Esophagus squamous epithelium (tissue), 5 donors: ENCODE results near the gene DDX59. TPM values are rescaled to one million over a fixed set of nuclear protein-coding genes. Genes with fewer than 3 reads are reported as not detected.

Experiments
- DNase-seq: peaks from one replicate; lab custom pipeline; 2025; lab: John Stamatoyannopoulos, UW
- H3K27ac ChIP-seq, 4 donors: fragments of 200-600 bp; sonication (generic); one replicate each; pipeline ENCODE4 v1.5.1; 2016 to 2019; ENCODE audit warnings: mild to moderate bottlenecking in 1 of 4
- H3K27me3 ChIP-seq, 4 donors: fragments of 200-600 bp; sonication (generic); 1 replicate in 3 of 4; 2 replicates in 1 of 4; pipeline versions ENCODE4 v1.5.1 to v1.6.0; 2017 to 2021; ENCODE audit warnings: antibody characterized with exemption in 1 of 4
- H3K36me3 ChIP-seq, 3 donors: fragments of 200-600 bp; sonication (generic); one replicate each; pipeline ENCODE4 v1.5.1; 2016 to 2019
- H3K4me1 ChIP-seq, 3 donors: fragments of 200-600 bp; sonication (generic); one replicate each; pipeline ENCODE4 v1.5.1; 2017 to 2019
- H3K4me3 ChIP-seq, 4 donors: fragments of 200-600 bp; sonication (generic); 1 replicate in 3 of 4; 2 replicates in 1 of 4; pipeline ENCODE4 v1.5.1; 2016 to 2019; ENCODE audit warnings: mild to moderate bottlenecking in 2 of 4, moderate library complexity in 1 of 4
- H3K9me3 ChIP-seq, 3 donors: fragments of 200-600 bp; sonication (generic); one replicate each; pipeline ENCODE4 v1.5.1; 2016 to 2019
- POLR2A ChIP-seq, 4 donors: fragments of 450-650 bp; IDR thresholded peaks; one replicate each; pipeline ENCODE4 v1.6.1; 2017; ENCODE audit warnings: antibody characterized with exemption in 4 of 4, mild to moderate bottlenecking in 4 of 4, moderate library complexity in 3 of 4
- WGBS, 2 donors: methylation state at CpG; one replicate each; pipeline ENCODE4 v1.1.5; 2018; 5-methylcytosine and 5-hydroxymethylcytosine counted together
- intact Hi-C: fragments of 100-400 bp; cut with DNase I; formaldehyde crosslinking; loops from one replicate; pipeline ENCODE4 v1.15.0; 2022
- total RNA-seq, 4 donors: library from RNA; depleted of rRNA; stranded (reverse); fragments of >200 nt; gene quantifications; one replicate each; pipeline ENCODE4 v1.1.0, GENCODE V29; 2016
- TF ChIP-seq, protein P1 (sequence below), 6 experiments: fragments of 450-650 bp in 4 of 6; fragments of 200-600 bp in 2 of 6; sonication (generic) in 2 of 6; IDR thresholded peaks; one replicate each; pipeline ENCODE4 v1.5.1; 2016 to 2019; ENCODE audit warnings: antibody characterized with exemption in 6 of 6, mild to moderate bottlenecking in 4 of 6, moderate library complexity in 4 of 6
- donor health status: DM: yes; HTN: yes; CAD: no.

Gene DDX59
- total RNA-seq, 4 donors from 2014 or later: 10.2 to 16.8 (median 12.4) TPM

DNA sequence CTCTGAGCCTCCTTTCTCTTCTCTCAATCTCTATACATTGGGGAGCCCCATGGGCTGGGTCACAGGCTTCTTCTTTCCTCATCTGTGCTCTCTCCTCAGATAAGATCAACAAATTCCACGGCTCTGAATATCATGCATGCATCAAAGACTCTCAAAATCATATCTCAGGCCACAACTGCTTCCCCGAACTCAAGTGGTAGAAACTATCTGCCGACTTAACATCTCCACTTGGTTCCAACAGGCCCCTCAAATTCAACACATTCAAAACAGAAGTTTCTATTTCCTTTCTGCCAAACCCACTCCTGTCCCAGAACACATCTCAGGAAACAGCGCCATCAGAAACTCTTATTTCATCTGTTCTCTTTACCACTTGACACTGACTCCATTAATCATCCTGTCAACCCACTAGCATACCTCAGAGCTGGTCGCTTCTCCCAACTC lies 16.7 kb downstream of the DDX59 start:
- Histone ChIP-seq H3K27ac (no peak overlapping the region), H3K27me3 (no peaks in the 10 kb centered on the region), H3K4me1 (peaks cover 0 to 6% (median 0%) of the 10 kb centered on the region in 3 donors), H3K4me3 (no peak overlapping the region), H3K9me3 (no peaks in the 10 kb centered on the region), H3K36me3 (peaks cover 0 to 100% (median 20%) of the 10 kb centered on the region in 3 donors)
- WGBS, 2 donors: 60 to 76% methylated on average over 5 of the region's 5 CpGs
- intact Hi-C loops: no loop called here
- no peak for TF ChIP-seq POLR2A (IDR thresholded peaks at IDR 0.05)
- TF ChIP-seq, protein P1, sequence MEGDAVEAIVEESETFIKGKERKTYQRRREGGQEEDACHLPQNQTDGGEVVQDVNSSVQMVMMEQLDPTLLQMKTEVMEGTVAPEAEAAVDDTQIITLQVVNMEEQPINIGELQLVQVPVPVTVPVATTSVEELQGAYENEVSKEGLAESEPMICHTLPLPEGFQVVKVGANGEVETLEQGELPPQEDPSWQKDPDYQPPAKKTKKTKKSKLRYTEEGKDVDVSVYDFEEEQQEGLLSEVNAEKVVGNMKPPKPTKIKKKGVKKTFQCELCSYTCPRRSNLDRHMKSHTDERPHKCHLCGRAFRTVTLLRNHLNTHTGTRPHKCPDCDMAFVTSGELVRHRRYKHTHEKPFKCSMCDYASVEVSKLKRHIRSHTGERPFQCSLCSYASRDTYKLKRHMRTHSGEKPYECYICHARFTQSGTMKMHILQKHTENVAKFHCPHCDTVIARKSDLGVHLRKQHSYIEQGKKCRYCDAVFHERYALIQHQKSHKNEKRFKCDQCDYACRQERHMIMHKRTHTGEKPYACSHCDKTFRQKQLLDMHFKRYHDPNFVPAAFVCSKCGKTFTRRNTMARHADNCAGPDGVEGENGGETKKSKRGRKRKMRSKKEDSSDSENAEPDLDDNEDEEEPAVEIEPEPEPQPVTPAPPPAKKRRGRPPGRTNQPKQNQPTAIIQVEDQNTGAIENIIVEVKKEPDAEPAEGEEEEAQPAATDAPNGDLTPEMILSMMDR (IDR thresholded peaks at IDR 0.05): no peak
- no peak for DNase-seq

DNA sequence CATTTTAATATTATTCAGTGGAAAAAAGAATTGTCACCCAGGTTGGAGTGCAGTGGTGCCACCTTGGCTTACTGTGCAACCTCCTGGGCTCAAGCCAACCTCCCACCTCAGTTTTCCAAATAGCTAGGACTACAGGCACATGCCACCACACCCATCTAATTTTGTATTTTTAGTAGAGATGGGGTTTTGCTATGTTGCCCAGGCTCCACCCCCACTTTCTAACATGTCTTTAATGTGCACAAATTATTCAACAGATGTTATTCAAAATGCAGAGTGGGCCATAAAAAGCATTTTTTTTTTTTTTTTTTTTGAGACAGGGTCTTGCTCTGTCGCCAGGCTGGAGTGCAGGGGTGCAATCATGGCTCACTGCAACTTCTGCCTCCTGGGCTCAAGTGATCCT lies 17.3 kb downstream of the DDX59 start:
- no peak for TF ChIP-seq POLR2A (IDR thresholded peaks at IDR 0.05)
- TF ChIP-seq, protein P1 (IDR thresholded peaks at IDR 0.05): no peak
- H3K4me1 ChIP-seq: peaks cover 0 to 6% (median 0%) of the 10 kb centered on the region in 3 donors
- intact Hi-C loops: no loop called here
- no peaks in the 10 kb centered on the region for H3K27me3 ChIP-seq
- no peak for DNase-seq
- 100% methylated on average over 1 of the region's 1 CpG for WGBS, 2 donors
- H3K4me3 ChIP-seq: no peak overlapping the region
- H3K36me3 ChIP-seq: peaks cover 0 to 100% (median 17%) of the 10 kb centered on the region in 3 donors
- H3K27ac ChIP-seq: no peak overlapping the region
- no peaks in the 10 kb centered on the region for H3K9me3 ChIP-seq

DNA sequence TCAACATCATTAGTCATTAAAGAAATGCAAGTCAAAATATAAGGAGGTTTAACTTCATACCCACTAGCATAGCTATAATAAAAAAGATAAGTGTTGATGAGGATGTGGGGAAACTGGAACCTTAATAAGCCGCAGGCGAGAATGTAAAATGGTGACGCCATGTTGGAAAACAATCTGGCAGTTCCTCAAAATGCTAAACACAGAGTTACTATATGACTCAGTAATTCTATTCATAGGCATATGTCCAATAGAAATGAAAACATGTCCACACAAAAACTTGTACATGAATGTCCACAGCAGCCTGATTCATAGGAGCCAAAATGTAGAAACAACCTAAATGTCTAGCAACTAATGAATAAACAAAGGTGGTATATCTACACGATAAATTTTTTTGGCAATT lies 23.2 kb downstream of the DDX59 start:
- WGBS, 2 donors: 38 to 51% methylated on average over 4 of the region's 4 CpGs

DNA sequence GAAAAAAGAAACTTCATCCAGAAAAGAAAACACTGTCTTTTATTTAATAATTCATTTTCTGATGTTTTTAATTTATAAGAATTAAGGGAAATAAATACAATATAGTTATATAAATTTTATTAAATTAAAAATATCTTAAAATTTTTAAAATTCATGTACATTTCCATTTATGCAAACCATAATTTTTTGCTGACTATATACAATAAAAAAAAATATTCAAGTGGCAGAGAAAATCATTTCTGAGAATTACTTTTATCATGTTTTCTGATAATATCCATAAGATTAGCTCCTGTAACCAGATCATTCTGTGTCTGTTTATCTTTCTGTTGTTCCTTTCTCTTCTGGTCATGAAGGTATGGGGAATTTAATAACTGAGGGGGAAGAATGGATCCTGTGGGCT lies 25.7 kb downstream of the DDX59 start:
- TF ChIP-seq, protein P1 (IDR thresholded peaks at IDR 0.05): no peak
- no peak for TF ChIP-seq POLR2A (IDR thresholded peaks at IDR 0.05)
- DNase-seq: no peak
- H3K4me1 ChIP-seq: peaks cover 6 to 44% (median 15%) of the 10 kb centered on the region in 3 donors
- no peaks in the 10 kb centered on the region for H3K9me3 ChIP-seq
- H3K27ac ChIP-seq: no peak overlapping the region
- H3K4me3 ChIP-seq: no peak overlapping the region
- intact Hi-C loops: no loop called here
- no peaks in the 10 kb centered on the region for H3K27me3 ChIP-seq
- peaks cover 0 to 55% (median 10%) of the 10 kb centered on the region in 3 donors for H3K36me3 ChIP-seq

More for the DNA sequence above, 23.2 kb downstream of the DDX59 start:
- Histone ChIP-seq H3K27me3 (no peaks in the 10 kb centered on the region), H3K27ac (peak overlapping the region in 2 of 4 donors; percentile 12 to 51), H3K4me1 (peaks cover 0 to 22% (median 0%) of the 10 kb centered on the region in 3 donors), H3K36me3 (peaks cover 0 to 80% (median 10%) of the 10 kb centered on the region in 3 donors), H3K9me3 (no peaks in the 10 kb centered on the region), H3K4me3 (no peak overlapping the region)
- DNase-seq: no peak
- TF ChIP-seq POLR2A (IDR thresholded peaks at IDR 0.05): no peak
- TF ChIP-seq, protein P1 (IDR thresholded peaks at IDR 0.05): no peak
- intact Hi-C loops: no loop called here

DNA sequence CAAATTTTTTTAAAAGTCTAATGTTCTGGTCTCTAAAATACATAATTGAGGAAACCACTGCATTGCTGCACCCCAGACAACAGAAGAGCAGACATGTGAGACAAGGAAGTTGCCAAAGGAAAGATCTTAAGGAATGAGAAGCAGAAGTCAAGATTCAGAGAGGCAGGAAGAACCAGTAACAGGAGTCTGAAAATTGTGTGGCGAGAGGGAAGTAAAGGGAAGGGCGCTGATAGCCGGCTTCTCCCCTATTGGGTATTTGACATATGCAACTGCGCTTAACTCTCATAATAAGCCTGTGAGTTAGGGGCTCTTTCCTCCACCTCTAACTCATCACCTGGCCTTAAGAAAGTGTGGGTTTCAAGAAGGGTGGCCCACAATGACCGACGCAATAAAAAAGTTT lies 27.2 kb downstream of the DDX59 start:
- Histone ChIP-seq H3K27ac (peak overlapping the region in 3 of 4 donors; percentile 22 to 85 (median 34)), H3K27me3 (no peaks in the 10 kb centered on the region), H3K36me3 (peaks cover 0 to 40% (median 0%) of the 10 kb centered on the region in 3 donors), H3K9me3 (no peaks in the 10 kb centered on the region), H3K4me3 (no peak overlapping the region), H3K4me1 (peaks cover 6 to 44% (median 15%) of the 10 kb centered on the region in 3 donors)
- 85 to 92% methylated on average over 6 of the region's 6 CpGs for WGBS, 2 donors
- intact Hi-C loops: no loop called here
- DNase-seq: no peak
- no peak for TF ChIP-seq POLR2A (IDR thresholded peaks at IDR 0.05)
- TF ChIP-seq, protein P1 (IDR thresholded peaks at IDR 0.05): no peak
